HG03354 (cell line): ENCODE data around the gene USP10.

Experiments
- ATAC-seq: cut with Tn5 transposase; IDR thresholded peaks from one replicate; pipeline ENCODE4 v1.9.1; 2021; ENCODE audit warnings: mild to moderate bottlenecking; ENCODE audit not compliant: unreplicated experiment, poor library complexity, severe bottlenecking

The USP10 gene

DNA sequence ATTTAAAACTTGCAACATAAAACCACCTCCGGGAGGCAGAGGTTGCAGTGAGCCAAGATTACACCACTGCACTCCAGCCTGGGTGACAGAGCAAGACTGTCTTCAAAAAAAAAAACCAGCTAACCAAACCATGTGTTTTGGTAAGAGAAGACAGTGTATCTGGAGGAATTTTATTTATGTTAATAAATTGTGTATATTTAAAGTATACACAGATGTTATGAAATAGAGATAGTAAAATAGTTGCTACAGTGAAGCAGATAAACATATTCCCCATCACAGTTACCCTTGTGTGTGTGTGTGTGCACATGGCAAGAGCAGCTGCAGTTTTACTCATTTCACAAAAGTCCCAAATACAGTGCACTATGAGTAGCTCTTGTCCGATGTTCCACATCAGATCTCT lies 65.2 kb downstream of the USP10 start:
- no peak for ATAC-seq

DNA sequence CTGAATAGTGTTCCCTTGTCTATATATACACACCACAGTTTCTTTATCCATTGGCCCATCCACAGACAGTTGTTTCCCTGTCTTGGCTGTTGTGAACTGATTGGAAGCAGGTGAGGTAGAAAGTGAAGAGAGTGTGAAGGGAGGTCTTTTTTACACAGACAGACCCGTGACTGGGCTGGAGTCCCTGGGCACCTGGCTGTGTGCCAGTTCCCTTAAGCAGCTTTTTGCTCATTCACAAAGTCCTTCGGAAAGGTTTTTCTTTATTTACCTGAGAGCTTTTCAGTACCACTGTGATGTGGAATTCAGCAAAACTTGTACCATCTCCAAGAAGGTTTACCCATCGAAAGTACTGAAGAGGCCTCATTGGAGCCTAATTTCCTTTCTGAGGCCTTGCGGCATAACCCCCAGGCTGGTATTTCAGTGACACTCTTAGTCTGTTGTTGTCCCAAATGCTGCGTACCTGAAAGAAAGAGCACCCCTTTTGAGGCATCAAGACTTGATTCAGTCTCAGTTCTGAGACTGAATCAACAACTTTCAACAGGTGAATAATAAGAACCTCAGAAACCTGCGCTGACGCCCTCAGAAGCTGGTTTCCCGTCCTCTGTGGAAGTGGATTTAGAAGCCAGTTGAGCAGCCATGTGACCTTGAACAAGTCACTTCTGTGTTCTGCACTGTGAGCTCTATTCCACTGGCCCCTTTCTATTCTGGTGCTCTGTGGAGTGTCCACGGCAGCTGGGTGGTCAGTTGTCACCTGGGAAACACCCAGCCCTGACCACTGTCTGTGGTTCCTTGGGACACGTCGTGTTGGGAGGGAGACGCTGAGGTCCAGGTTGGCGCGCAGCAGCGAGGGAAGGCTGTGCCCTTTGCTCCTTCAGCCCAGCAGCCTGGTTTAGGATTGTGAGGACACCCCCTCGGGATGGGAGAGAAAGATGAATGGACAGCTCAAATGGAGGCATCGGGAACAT lies 66.1 kb downstream of the USP10 start:
- no peak for ATAC-seq

DNA sequence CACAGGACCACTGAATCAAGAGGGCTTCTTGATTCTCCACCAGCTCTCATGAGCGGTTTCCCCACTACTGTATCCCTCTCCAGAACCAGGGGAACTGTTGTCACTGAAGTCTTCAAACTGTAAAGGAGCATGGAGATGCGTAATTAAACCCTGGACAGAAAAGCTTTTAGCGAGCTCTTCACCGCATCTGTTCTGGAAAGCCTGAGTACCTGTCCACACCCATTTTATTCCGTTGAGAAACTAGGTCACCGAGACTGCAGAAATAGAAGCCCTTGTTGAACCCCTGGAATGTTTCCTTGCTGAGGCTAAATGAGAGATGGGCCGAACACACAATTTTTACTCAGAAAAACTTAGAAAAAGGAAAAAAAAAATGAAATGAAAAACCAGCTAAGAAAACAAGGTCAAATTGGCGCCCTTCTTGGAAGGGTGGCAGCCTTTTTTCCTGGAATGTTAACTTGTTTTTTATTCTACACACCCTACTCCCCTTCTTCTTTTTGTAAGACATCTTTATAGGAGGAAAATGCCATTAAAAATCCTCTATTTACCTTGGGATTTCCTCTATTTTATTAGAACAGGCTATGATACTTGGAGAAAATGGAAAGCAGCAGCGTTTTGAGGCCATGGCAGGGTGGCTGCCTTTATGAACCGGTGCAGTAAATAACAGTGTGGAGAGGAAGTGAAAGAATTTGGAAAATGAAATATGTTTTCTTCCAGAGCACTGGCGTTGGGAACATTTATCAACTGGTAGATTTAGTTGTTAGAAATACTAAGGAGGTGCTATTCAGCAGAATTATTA lies 67.4 kb downstream of the USP10 start:
- no peak for ATAC-seq

DNA sequence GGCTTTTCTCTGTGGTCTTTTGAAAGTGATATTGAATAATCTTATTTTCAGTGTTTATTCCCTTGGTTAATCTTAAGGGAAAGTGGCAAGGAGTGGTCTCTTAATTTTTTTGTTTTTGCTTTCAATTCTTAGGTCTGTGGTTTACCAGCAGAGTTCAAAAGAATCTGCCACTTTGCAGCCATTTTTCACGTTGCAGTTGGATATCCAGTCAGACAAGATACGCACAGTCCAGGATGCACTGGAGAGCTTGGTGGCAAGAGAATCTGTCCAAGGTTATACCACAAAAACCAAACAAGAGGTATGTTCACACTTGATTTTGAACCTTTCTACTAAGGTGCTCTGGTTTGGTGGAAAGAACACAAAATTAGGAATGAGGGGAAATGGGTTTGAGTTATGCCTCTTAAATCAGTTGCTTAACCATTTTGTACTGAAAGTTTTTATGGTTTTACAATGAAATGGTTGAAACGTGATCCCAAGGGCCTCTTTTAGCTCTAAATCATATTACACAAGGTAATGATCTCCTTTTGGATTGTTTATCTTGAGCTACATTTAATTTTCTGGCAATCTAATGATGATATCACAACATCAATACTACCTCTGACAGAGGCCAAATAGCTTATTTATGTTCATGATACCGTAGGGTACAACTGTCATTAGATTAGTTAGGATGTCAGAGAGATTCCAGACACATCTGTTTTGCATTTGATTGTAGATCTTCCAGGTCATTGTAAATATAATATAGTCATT lies 68.4 kb downstream of the USP10 start:
- no peak for ATAC-seq

DNA sequence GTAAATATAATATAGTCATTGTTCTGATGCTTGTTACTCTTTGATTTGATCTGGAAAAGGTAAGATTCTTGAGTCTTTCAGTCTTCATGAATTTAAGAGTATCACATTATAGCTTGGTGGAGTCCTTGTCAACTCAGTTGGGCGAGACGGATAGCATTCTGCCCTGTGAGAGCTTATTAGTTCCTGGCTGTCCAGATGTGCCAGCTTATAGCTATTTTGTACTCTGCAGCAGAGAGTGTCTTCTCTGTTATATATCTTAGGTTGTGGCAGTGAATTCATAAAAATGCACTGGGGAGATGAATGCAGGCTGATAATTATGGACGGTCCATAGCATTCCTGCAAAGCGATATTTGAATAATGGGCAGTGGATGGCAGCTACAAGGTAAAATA lies 69.0 kb downstream of the USP10 start:
- no peak for ATAC-seq

DNA sequence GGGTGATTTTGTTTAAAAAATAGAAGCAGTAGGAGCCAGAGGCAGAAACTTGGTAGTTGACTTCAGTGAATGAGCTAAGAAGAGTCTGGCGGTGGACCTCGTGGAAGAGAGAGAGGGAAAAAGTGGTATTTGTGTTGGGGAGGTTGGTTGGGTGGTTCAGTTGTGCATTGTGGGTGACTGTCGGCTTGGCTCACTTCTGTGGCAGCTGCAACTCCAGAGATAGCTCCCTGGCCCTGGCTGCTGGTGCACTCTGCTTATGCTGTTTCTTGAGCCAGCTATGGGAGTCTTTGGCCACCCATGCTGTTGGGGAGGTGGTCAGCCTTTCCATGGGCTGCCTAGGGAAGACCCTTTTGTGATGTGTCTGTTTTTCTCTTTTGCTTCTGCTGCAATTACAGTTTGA lies 69.6 kb downstream of the USP10 start:
- no peak for ATAC-seq

DNA sequence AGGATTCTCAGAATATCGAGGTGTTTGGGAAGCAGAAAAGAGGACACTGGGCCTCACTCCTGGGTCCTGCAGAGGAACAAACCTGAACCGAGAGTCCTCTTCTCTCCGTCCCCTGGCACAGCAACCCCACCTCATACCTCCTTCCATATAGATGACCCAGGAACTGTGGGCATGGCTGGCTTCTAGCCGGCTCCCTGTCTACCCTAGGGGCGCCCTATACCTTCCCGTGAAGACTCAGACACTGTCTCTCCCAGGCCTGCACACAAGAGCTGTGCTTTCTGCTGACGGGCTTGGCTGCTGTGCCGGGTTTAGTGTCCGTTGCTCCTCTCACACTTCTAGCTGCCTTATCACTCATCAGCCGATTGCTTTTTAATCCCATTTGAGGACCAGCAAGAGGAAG lies 73.5 kb downstream of the USP10 start:
- no peak for ATAC-seq

DNA sequence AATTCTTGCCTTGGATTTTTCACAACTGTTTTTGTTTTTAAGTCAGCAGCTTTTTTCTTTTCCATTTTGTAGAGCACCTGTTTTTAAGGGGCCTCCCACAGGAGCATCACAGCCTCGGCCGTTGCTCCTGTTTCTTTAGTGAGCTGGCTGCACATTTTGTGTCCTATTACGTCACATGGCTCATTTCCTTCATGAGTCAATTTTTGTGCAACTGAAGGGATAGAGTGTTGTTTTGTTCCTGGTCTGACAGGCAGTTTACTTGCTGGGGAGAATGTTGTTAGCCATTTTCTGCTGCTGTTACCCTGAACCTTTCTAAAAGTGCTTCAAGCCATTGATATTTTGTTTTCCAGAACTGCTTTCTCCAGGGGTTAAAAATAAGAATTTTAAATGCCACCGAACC lies 75.0 kb downstream of the USP10 start:
- no peak for ATAC-seq

DNA sequence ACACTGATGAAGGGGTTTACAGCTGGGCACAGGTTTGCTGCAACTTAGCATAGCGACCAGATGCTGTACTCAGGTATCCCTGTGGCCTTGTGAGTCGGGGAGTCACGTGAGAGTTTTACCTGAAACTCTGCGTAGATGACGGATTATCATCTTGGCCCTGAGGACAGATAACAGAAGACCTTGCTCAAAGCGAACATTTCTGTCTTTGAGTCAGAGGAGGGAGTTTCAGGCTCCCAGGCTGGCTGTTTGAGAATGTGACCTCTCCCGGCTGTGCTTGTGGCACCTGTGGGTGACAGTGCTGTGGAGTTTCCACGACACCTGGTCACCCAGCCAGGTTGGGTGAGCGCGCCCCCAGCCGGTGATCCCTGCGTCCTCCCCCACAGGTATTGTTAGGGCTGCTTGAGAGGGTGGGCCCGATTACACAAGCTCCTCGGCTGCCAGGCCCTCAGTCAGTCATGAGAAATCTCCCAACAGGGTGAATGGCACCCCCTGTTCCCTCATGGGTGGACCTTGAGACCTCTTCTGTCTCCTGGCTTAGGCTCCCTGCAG lies 75.5 kb downstream of the USP10 start:
- ATAC-seq, result no peak

DNA sequence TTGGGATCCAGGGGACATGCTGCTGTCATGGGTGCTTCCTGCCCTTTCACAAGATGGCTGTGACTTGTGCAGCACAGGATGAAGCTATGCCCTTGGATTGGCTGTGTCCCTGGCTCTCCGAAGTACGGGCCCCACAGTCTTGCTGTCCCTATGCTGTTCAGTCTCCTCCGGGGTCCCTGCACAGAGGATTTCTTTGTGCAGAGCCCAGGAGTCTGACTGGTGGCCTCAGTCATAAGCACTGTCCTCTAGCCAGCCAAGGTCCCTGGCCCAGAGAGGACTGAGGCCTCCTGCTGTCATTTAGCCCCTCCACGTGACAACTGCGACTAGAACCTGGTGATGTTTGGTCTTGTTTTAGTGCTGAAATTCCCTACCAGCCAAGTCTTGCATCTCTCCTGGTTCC lies 77.6 kb downstream of the USP10 start:
- no peak for ATAC-seq

DNA sequence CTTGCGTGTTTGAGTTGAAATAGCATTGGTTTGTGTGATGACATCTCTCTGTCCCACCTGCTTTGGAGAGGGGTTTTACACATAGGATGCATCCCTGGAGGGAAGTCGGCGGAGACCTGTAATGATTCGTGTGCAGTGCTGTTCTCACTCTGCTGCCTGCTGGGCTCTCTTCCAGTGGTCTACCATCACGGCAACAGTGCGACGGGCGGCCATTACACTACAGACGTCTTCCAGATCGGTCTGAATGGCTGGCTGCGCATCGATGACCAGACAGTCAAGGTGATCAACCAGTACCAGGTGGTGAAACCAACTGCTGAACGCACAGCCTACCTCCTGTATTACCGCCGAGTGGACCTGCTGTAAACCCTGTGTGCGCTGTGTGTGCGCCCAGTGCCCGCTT lies 78.9 kb downstream of the USP10 start:
- ATAC-seq, result no peak

DNA sequence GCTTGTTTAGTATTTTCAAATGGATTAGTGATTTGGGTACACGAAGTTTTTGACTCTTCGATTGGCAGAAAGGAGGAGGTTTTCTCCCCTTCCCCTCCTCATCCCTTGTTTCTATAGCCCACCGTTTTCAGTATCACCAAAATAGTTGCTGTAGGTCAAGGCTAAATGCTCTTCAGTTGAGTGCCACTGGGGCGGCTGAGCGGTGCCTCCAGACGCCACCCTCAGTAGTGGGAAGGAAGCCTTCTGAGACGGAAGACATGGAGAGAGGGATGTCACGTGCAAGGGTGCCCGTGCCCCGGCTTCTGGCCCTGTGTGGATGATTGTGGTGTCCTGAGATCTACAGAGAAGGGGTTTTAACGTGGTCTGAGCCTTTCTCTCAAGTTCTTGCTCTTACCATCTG lies 80.3 kb downstream of the USP10 start:
- no peak for ATAC-seq

DNA sequence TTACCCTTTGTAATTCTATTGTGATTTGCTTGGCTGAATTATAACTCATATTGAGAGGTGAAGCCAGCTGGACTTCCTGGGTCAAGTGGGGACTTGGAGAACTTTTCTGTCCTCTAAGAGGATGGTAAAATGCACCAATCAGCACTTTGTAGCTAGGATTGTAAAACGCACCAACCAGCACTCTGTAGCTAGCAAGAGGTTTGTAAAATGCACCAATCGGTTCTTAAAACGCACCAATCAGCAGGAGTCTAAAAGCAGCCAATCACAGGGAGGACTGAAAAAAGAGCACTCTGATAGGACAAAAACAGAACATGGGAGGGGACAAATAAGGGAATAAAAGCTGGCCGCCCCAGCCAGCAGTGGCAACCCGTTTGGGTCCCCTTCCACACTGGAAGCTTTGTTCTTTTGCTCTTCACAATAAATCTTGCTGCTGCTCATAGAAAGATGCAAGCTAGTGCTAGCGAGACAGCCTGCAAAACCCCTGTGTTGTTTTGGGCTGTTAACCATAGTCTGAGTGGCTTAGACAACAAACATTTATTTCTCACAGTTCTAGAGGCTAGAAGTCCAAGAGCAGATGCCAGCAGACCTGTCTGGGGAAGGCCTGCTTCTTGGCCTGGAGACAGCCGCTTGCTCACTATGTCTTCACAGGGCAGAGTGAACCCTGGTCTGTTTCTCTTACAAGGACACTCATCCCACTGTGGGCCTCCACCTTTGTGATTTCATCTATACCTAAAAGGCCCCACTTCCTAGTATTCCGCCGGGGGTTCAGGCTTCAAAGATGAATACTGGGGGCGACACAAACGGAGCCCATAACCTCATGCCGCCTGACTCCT lies 81.0 kb downstream of the USP10 start:
- no peak for ATAC-seq

DNA sequence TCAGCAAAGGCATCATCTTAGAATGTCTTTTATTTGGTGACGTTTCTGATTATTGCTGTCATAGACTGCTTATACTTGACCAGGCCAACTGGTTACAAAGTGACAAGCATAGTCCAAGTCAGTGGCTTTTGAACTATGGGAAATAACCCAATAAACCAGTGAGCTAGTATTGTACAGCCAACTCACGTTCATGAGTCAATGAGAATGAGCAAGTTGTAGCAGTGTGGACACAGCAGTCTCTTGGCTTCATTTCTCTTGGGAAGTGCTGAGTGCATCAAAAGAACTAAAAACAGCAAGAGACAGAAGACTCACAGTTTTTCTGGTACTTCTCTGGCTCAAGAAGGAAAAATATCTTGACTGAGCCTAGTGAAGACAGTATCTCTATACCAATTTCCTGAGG lies 83.0 kb downstream of the USP10 start:
- no peak for ATAC-seq

DNA sequence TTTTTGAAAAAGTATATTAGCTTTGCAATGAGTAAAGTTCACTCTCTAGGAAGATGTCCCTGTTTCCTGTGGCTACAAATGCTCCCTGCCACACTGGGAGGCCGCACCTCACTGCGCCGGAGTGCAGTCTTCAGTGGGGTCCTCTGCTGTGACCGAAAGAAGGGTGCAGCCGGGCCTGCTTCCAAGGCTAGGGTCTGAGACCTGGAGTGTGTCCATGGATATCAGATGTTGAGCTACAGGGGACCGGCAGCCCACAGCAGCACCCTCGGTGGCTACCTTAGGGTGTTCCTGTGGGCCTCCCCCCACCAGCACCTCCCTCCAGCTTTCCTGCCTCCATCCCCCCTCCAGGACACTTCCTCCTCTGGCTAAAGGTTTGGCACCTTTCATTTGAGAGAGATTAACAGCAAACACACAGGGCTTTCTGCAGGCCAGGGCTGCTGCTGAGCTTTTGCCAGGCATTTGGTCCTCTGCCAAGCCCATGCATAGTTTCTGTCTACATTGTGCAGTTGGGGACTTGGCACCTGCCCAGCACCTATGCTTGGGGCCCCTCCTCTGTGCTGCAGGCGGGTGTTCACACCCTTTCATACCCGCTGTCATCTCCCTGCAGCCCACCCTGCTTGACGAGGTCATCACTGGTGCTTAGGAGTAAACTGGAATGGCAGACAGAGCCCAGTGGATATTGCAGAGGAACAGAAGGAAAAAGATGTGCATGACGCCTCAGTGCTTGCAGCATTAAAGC lies 86.2 kb downstream of the USP10 start:
- no peak for ATAC-seq

DNA sequence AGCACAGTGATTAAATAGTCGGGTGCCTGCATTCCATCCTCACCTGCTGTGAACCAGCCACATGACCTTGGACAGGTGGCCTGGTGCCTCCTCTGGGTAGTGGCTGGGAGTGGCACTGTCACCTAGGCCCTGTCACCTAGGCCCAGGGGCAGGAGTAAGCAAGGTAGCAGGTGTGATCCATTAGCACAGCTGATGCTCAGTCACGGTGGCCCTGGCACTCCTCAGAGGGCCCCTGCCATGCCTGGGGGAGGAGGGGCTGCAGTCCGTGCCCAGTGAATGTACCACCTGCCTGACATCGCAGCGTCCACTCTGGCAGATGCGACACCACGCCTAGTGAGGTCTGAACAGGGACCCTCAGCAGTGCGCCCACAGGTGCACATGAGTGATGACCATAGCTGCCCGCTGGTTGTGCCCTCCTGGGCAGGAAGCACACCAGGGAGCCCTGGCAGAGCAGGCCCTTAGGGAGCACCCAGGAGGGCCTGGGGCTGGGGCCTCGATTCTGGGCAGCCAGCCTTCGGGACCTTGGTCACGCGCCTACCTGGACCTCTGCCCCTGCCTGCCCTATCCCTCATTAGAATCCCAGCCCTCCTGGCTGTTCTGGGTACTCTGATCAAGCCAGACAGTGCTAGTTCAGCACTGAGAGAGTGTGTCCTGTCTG lies 86.9 kb downstream of the USP10 start:
- ATAC-seq, result no peak

DNA sequence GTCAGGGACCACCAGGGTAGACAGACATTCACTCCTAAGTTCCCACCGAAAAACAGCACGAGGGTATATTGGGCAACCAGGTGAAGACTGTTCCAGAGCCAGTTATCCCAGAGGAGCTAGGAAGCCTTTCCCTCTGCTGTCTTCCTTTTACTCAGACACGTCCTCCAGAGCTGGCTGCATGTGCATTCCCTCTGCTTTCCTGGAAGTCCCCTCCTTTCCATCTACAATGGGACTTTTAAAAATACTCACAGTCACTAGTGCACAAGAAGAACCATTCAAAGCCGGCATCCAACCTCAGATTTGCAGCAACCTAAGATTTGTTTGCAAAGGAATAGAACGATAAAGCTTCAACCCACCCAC lies 87.4 kb downstream of the USP10 start:
- no peak for ATAC-seq

DNA sequence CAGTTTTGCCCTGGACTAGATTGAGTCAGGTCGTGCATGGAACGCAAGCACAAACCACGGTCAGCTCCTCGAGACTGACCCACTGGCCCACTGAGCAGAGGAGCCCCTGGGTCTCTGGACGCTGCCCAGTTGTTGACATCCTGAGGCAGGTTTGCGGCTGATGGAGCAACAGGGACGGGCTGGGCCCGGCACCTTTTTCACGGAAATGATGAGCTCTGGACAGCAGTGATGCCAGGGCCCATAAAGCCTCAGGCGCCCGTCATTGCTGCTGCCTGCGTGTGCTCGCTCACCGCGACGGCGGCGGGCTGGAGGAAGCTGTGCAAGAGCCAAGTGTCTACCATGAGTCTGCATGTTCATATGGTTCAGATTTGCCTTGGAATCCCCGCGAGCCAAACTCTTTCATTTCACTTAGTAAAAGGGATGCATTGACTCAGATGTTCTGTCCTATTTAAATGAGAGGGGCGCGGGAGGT lies 89.2 kb downstream of the USP10 start:
- ATAC-seq, result no peak
